ENCODE data around the gene CTDNEP1.

GRCh38 chr17:7250695-7251627, 573 bp downstream of the CTDNEP1 start:
- TF ChIP-seq POLR2AphosphoS5 (IDR thresholded peaks at IDR 0.05; ENCODE audit: borderline replicate concordance, low read depth, low read length) = no peak
- no peak for TF ChIP-seq EZH2 (IDR thresholded peaks at IDR 0.05)
